SU-DHL-6 (cell line): Measurements from ENCODE around the gene STAM2.

ENCODE experiments used
- H2AFZ ChIP-seq: fragments of 200-600 bp; sonication (generic); 2 replicates; pipeline ENCODE4 v1.6.1; 2014; ENCODE audit warnings: low read depth, mild to moderate bottlenecking, moderate library complexity, mixed read lengths, antibody characterized with exemption, low read length; ENCODE audit not compliant: severe bottlenecking
- H3F3A ChIP-seq: fragments of 200-600 bp; shearing (Covaris generic); 2 replicates; pipeline ENCODE4 v1.6.0; 2016; ENCODE audit warnings: antibody characterized with exemption, mild to moderate bottlenecking; ENCODE audit not compliant: insufficient read depth
- H3K27ac ChIP-seq: fragments of 200-600 bp; sonication (generic); 2 replicates; pipeline ENCODE4 v1.5.1; 2016; ENCODE audit warnings: low read depth, mild to moderate bottlenecking, low read length, moderate library complexity, mixed read lengths
- H3K27me3 ChIP-seq: fragments of 200-600 bp; sonication (generic), shearing (Covaris generic); 2 replicates; pipeline ENCODE4 v1.6.0; 2014; ENCODE audit warnings: mild to moderate bottlenecking, low read length
- H3K36me3 ChIP-seq: fragments of 200-600 bp; sonication (generic); 2 replicates; pipeline ENCODE4 v1.6.1; 2014; ENCODE audit warnings: mild to moderate bottlenecking, low read length, mixed read lengths
- H3K4me2 ChIP-seq: fragments of 300-600, 200-600 bp; shearing (Covaris generic), sonication (generic); 2 replicates; pipeline ENCODE4 v1.6.0; 2014; ENCODE audit warnings: low read length, low read depth, mild to moderate bottlenecking; ENCODE audit not compliant: poor library complexity, severe bottlenecking
- H3K4me3 ChIP-seq: fragments of 200-600 bp; sonication (generic); 2 replicates; pipeline ENCODE4 v1.5.1; 2014; ENCODE audit warnings: antibody characterized with exemption, low read length, mild to moderate bottlenecking, mixed read lengths; ENCODE audit not compliant: insufficient read depth, poor library complexity, severe bottlenecking
- H3K79me2 ChIP-seq: fragments of 200-600 bp; sonication (generic); 2 replicates; pipeline ENCODE4 v1.6.1; 2014; ENCODE audit warnings: mild to moderate bottlenecking, low read length, moderate library complexity; ENCODE audit not compliant: insufficient read depth
- H3K9ac ChIP-seq: fragments of 200-600 bp; sonication (generic); 2 replicates; pipeline ENCODE4 v1.7.0; 2014; ENCODE audit warnings: mild to moderate bottlenecking, low read length
- H3K9me2 ChIP-seq: fragments of 200-600 bp; sonication (generic); replicated peaks from 2 replicates; pipeline ENCODE4 v1.6.1; 2014; ENCODE audit warnings: low read length; ENCODE audit not compliant: insufficient read depth
- H3K9me3 ChIP-seq: fragments of 200-600 bp; sonication (generic); 2 replicates; pipeline ENCODE4 v1.6.1; 2014; ENCODE audit warnings: low read length, mixed read lengths; ENCODE audit not compliant: insufficient read depth
- H4K20me1 ChIP-seq: fragments of 200-600 bp; sonication (generic); 2 replicates; pipeline ENCODE4 v1.6.1; 2014; ENCODE audit warnings: low read depth, mild to moderate bottlenecking, antibody characterized with exemption, low read length, moderate library complexity, mixed read lengths
- EZH2phosphoT487 ChIP-seq: fragments of 200-600 bp; sonication (generic), shearing (Covaris generic); conservative IDR thresholded peaks from 2 replicates; pipeline ENCODE4 v1.6.1; 2018; ENCODE audit warnings: mild to moderate bottlenecking, antibody characterized with exemption, low read length, moderate library complexity, mixed read lengths
- TF ChIP-seq, protein P1 (sequence below): fragments of 200-600 bp; sonication (generic); IDR thresholded peaks from one replicate; pipeline ENCODE4 v1.5.1; 2017; ENCODE audit warnings: antibody characterized with exemption, mild to moderate bottlenecking, low read length, moderate library complexity; ENCODE audit not compliant: insufficient read depth, poor library complexity, severe bottlenecking

Gene STAM2

DNA sequence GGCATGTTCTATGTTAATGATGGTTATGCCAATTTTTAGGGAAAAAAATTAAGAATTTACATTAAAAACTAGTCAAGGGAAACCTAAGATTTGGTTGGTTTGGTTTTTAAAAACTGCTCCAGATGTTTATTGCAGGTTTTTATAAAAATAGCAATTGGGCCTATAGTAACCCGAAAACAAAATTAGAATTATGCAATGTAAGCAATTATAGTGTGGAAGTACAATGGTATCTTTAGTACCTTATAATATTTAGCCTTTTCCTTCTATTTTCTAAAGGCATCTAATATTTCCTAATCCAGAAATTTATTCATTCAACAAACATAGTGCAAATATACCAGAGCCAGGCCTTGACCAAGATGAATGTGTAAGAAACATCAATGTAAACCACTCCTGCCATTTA lies 104.0 kb downstream of the STAM2 start:
- Histone ChIP-seq H3K9me3 (no peaks in the 10 kb centered on the region), H3K79me2 (no peaks in the 10 kb centered on the region), H3K4me2 (peak overlapping the region; percentile 39), H3K9me2 (no peaks in the 10 kb centered on the region), H2AFZ (no peak overlapping the region), H3K27me3 (no peaks in the 10 kb centered on the region), H4K20me1 (no peaks in the 10 kb centered on the region), H3K9ac (no peak overlapping the region), H3F3A (no peaks in the 10 kb centered on the region), H3K4me3 (no peak overlapping the region), H3K27ac (peak overlapping the region; percentile 33; the same call in 1 of the 2 replicates), H3K36me3 (no peaks in the 10 kb centered on the region)
- TF ChIP-seq, protein P1, sequence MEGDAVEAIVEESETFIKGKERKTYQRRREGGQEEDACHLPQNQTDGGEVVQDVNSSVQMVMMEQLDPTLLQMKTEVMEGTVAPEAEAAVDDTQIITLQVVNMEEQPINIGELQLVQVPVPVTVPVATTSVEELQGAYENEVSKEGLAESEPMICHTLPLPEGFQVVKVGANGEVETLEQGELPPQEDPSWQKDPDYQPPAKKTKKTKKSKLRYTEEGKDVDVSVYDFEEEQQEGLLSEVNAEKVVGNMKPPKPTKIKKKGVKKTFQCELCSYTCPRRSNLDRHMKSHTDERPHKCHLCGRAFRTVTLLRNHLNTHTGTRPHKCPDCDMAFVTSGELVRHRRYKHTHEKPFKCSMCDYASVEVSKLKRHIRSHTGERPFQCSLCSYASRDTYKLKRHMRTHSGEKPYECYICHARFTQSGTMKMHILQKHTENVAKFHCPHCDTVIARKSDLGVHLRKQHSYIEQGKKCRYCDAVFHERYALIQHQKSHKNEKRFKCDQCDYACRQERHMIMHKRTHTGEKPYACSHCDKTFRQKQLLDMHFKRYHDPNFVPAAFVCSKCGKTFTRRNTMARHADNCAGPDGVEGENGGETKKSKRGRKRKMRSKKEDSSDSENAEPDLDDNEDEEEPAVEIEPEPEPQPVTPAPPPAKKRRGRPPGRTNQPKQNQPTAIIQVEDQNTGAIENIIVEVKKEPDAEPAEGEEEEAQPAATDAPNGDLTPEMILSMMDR: no peak
- no peak for TF ChIP-seq EZH2phosphoT487

DNA sequence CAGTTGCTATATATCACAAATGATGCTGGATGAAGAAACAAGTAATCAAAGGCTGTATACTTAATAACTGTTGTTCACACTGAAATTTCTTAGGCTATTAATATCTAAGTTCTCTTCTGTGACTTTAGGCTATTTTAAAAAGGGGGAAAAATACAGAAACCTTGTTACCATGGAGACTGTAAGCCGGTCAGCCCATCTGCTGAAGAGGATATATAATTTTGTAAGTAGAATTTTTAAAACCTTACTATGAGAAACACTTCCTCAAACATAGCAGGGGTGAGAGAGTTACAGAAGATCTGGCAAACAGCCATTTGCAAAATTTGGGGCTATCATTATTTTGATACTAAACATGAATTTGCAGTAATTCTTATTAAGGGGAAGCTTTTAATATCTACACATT lies 104.5 kb downstream of the STAM2 start:
- Histone ChIP-seq H3K4me2 (peak overlapping the region; percentile 39), H3K79me2 (no peaks in the 10 kb centered on the region), H3K36me3 (no peaks in the 10 kb centered on the region), H4K20me1 (no peaks in the 10 kb centered on the region), H3K9me3 (no peaks in the 10 kb centered on the region), H3K9me2 (no peaks in the 10 kb centered on the region), H3F3A (no peaks in the 10 kb centered on the region), H3K9ac (no peak overlapping the region), H3K27me3 (no peaks in the 10 kb centered on the region), H3K27ac (peak overlapping the region; percentile 33; the same call in 1 of the 2 replicates), H3K4me3 (no peak overlapping the region), H2AFZ (peak overlapping the region; percentile 42)
- TF ChIP-seq, protein P1: no peak

DNA sequence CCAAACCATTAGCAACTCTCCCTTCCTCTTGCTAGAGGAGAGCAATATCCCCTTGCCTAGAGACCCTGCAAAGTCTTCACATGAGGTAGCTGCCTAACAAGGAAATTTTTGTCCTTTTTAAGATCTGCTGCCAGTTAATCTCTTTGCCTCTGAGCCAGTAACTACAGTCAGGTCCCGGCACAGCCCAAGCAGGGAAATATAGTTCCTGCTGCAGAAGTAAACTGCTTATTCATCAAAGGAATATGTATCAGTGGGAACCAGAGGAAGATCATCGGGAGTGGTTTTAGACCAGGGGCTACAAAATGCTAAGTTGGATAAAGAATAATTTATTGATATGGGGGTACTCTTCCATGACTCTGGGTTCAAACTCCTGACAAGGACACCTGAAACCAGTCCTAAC lies 107.3 kb downstream of the STAM2 start:
- TF ChIP-seq, protein P1: no peak

DNA sequence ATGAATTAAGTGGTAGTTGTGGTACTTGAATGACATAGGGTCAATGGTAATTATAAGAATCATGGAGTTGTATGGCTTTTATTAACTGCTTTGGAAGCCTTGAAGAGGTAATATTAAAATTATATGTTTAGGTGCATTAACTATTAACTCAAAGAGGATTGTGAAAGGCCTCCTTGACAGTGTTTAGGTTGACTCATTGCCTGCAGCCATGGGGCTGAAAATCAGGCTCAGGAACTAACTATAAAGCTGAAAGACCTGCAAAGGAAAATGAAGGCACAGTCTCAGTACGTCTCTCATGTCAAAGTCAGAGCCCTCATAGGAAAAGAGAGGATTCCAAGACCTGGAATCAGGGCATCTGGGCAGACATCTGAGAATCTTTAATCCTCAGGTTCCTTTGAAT lies 107.7 kb downstream of the STAM2 start:
- TF ChIP-seq, protein P1: no peak
- TF ChIP-seq EZH2phosphoT487: no peak
- H3K9me2 ChIP-seq: no peaks in the 10 kb centered on the region
- H3K79me2 ChIP-seq: no peaks in the 10 kb centered on the region
- no peak overlapping the region for H3K9ac ChIP-seq
- H3K9me3 ChIP-seq: no peaks in the 10 kb centered on the region
- no peaks in the 10 kb centered on the region for H3K27me3 ChIP-seq
- H3K36me3 ChIP-seq: no peaks in the 10 kb centered on the region
- no peak overlapping the region for H3K27ac ChIP-seq
- H4K20me1 ChIP-seq: no peaks in the 10 kb centered on the region
- H3K4me2 ChIP-seq: no peak overlapping the region
- H3K4me3 ChIP-seq: no peak overlapping the region
- H3F3A ChIP-seq: no peaks in the 10 kb centered on the region
- H2AFZ ChIP-seq: no peak overlapping the region

More for the DNA sequence above, 107.3 kb downstream of the STAM2 start:
- Histone ChIP-seq H3K9ac (no peak overlapping the region), H3K79me2 (no peaks in the 10 kb centered on the region), H3K27me3 (no peaks in the 10 kb centered on the region), H3K9me2 (no peaks in the 10 kb centered on the region), H3K4me2 (no peak overlapping the region), H3K9me3 (no peaks in the 10 kb centered on the region), H3K36me3 (no peaks in the 10 kb centered on the region), H3F3A (no peaks in the 10 kb centered on the region), H3K4me3 (no peak overlapping the region), H2AFZ (no peak overlapping the region), H4K20me1 (no peaks in the 10 kb centered on the region), H3K27ac (no peak overlapping the region)
